SU-DHL-6 (cell line): ENCODE measurements around the gene KLHL29.

Experiments used
- EZH2phosphoT487 ChIP-seq: fragments of 200-600 bp; sonication (generic), shearing (Covaris generic); conservative IDR thresholded peaks from 2 replicates; pipeline ENCODE4 v1.6.1; 2018; ENCODE audit warnings: mild to moderate bottlenecking, antibody characterized with exemption, low read length, moderate library complexity, mixed read lengths
- TF ChIP-seq, protein P1 (sequence below): fragments of 200-600 bp; sonication (generic); IDR thresholded peaks from one replicate; pipeline ENCODE4 v1.5.1; 2017; ENCODE audit warnings: antibody characterized with exemption, mild to moderate bottlenecking, low read length, moderate library complexity; ENCODE audit not compliant: insufficient read depth, poor library complexity, severe bottlenecking

DNA sequence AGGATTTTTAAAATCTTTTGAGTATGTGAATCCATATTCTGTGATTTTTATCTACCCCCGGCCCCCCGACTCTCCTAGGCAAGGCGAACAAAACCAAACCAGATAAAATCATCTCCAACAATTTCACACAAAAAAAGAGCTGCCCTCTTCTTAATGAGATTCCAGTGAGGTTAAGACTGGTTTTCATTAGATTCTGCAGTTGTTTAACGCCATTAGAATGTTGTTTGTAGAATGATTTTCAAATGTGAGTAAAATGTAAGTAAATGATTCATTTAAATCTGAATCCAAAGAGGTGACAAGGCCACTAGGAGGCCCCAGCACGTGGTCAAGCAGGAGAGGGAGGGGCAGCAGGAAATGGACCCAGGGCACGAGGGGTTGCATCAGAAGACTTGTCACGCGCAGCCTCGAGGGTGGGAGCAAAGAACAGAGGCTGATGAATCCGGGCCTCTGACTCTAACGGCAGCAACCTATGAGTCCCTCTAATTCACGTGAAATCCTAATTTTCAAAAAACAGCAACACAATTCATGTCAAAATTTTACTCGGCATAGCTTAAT lies 24.3 kb upstream of the KLHL29 start:
- TF ChIP-seq, protein P1, sequence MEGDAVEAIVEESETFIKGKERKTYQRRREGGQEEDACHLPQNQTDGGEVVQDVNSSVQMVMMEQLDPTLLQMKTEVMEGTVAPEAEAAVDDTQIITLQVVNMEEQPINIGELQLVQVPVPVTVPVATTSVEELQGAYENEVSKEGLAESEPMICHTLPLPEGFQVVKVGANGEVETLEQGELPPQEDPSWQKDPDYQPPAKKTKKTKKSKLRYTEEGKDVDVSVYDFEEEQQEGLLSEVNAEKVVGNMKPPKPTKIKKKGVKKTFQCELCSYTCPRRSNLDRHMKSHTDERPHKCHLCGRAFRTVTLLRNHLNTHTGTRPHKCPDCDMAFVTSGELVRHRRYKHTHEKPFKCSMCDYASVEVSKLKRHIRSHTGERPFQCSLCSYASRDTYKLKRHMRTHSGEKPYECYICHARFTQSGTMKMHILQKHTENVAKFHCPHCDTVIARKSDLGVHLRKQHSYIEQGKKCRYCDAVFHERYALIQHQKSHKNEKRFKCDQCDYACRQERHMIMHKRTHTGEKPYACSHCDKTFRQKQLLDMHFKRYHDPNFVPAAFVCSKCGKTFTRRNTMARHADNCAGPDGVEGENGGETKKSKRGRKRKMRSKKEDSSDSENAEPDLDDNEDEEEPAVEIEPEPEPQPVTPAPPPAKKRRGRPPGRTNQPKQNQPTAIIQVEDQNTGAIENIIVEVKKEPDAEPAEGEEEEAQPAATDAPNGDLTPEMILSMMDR: no peak
- no peak for TF ChIP-seq EZH2phosphoT487
